Measurements from ENCODE around the gene RAB41.

DNA sequence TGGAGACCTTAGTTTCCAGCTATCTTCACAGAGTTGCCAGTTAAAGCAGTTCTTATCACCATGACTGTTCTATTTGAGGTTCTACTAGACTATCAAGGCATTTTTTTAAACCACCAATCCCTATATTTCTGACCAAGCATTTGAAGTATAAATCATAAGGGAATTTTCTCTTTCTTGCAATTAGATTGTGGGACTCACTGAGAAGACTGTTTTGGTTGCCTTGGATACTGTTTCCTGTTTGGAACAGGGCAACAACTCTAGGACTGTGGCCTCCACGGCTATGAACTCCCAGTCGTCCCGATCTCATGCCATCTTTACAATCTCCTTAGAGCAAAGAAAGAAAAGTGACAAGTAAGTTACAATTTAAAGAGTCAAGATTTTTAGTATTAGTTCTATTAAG is 19.7 kb downstream of the RAB41 start:
- TF ChIP-seq GATA3 (IDR thresholded peaks at IDR 0.05; ENCODE audit: low read depth, low read length) (no peak), GATA2 (IDR thresholded peaks at IDR 0.05; ENCODE audit: low read depth, low read length) (no peak)

Data from SH-SY5Y (cell line).